GM12878 (cell line): ENCODE data around the gene DNAH2. TPM values are rescaled to one million over a fixed set of nuclear protein-coding genes. Genes with fewer than 3 reads are reported as not detected.

Source experiments
- BCLAF1 ChIP-seq: fragments of 450-650 bp; IDR thresholded peaks from 2 replicates; pipeline ENCODE4 v1.6.1; 2017; ENCODE audit warnings: antibody characterized with exemption, mild to moderate bottlenecking, moderate library complexity
- BRCA1 ChIP-seq: IDR thresholded peaks from 2 replicates; pipeline ENCODE4 v1.6.1; 2011; ENCODE audit warnings: low read depth, low read length, improper control_type of control experiment
- CEBPZ ChIP-seq: fragments of 150-350 bp; IDR thresholded peaks from 2 replicates; pipeline ENCODE4 v1.6.1; 2016; ENCODE audit warnings: low read depth, low read length
- GATAD2B ChIP-seq: fragments of 450-650 bp; conservative IDR thresholded peaks from 2 replicates; pipeline ENCODE4 v1.6.1; 2017; ENCODE audit warnings: low read depth, mild to moderate bottlenecking, moderate library complexity
- HDGF ChIP-seq: fragments of 450-650 bp; IDR thresholded peaks from 2 replicates; pipeline ENCODE4 v1.6.1; 2016; ENCODE audit warnings: antibody characterized with exemption
- IKZF1 ChIP-seq: fragments of 450-650 bp; conservative IDR thresholded peaks from 2 replicates; pipeline ENCODE4 v1.6.1; 2017; ENCODE audit warnings: antibody characterized with exemption, mild to moderate bottlenecking
- MYC ChIP-seq: IDR thresholded peaks from 2 replicates; pipeline ENCODE4 v1.6.1; 2011; ENCODE audit warnings: mild to moderate bottlenecking, low read length, moderate library complexity, inconsistent platforms; ENCODE audit not compliant: insufficient read depth, insufficient replicate concordance, insufficient read length, severe bottlenecking
- NR2F1 ChIP-seq: fragments of 450-650 bp; conservative IDR thresholded peaks from 2 replicates; pipeline ENCODE4 v1.6.1; 2017; ENCODE audit warnings: mild to moderate bottlenecking
- PML ChIP-seq: IDR thresholded peaks from 2 replicates; pipeline ENCODE4 v1.6.1; 2012; ENCODE audit warnings: low read length, inconsistent platforms
- RAD51 ChIP-seq: fragments of 450-650 bp; IDR thresholded peaks from 2 replicates; pipeline ENCODE4 v1.6.1; 2016; ENCODE audit warnings: moderate library complexity, mild to moderate bottlenecking, inconsistent platforms
- RCOR1 ChIP-seq: conservative IDR thresholded peaks from 2 replicates; pipeline ENCODE4 v1.6.1; 2012; ENCODE audit warnings: low read depth, low read length, improper control_type of control experiment
- RFX5 ChIP-seq: IDR thresholded peaks from 2 replicates; pipeline ENCODE4 v1.6.1; 2011; ENCODE audit warnings: low read depth, low read length, improper control_type of control experiment
- SP1 ChIP-seq: IDR thresholded peaks from one replicate; pipeline ENCODE4 v1.6.1; 2011; ENCODE audit warnings: low read depth, low read length
- STAT1 ChIP-seq: fragments of 450-650 bp; conservative IDR thresholded peaks from 2 replicates; pipeline ENCODE4 v1.6.1; 2014; ENCODE audit warnings: antibody characterized with exemption, mild to moderate bottlenecking
- TCF3 ChIP-seq: IDR thresholded peaks from 2 replicates; pipeline ENCODE4 v1.6.1; 2012; ENCODE audit warnings: low read depth, mild to moderate bottlenecking, low read length, borderline replicate concordance; ENCODE audit not compliant: insufficient read depth
- polyA plus RNA-seq, 11 experiments: library from polyadenylated mRNA; depleted of rRNA in 4 of 11; unstranded in 6 of 11; stranded (reverse) in 5 of 11; fragments of >200 nt; fragmentation: Nextera tagmentation in 4 of 11; fragmentation: Illumina TruSeq in 1 of 11; extraction: Ambion mirVana in 4 of 11; extraction: Trizol in 1 of 11; gene quantifications; 1 replicate in 1 of 11; 2 replicates in 10 of 11; pipeline versions ENCODE4 v1.2.1 to v1.2.3, GENCODE V29; 2011 to 2016; ENCODE audit warnings: inconsistent platforms in 2 of 11, missing spikeins in 2 of 11, low read depth in 1 of 11
- total RNA-seq, 4 experiments: library from RNA; depleted of rRNA in 3 of 4; stranded (reverse); fragments of >200 nt in 3 of 4; fragmentation: Illumina TruSeq in 1 of 4; extraction: Trizol in 1 of 4; gene quantifications; 2 replicates each; pipeline versions ENCODE4 v1.2.1 to v1.2.3, GENCODE V29; 2013 to 2021
- TF ChIP-seq, protein P1 (sequence below): fragments of 450-650 bp; IDR thresholded peaks from 2 replicates; pipeline ENCODE4 v1.6.1; 2016; ENCODE audit warnings: mild to moderate bottlenecking, moderate library complexity, borderline replicate concordance
- TF ChIP-seq, protein P2 (sequence below): fragments of 450-650 bp; IDR thresholded peaks from 2 replicates; pipeline ENCODE4 v1.6.1; 2017; ENCODE audit warnings: mild to moderate bottlenecking, low read depth, inconsistent platforms; ENCODE audit not compliant: poor library complexity, severe bottlenecking

The DNAH2 gene
- total and polyA plus RNA-seq, 10 of the 15 experiments (the other 5 are each of a cell fraction or from before 2014, with no cell fraction given): not detected

DNA sequence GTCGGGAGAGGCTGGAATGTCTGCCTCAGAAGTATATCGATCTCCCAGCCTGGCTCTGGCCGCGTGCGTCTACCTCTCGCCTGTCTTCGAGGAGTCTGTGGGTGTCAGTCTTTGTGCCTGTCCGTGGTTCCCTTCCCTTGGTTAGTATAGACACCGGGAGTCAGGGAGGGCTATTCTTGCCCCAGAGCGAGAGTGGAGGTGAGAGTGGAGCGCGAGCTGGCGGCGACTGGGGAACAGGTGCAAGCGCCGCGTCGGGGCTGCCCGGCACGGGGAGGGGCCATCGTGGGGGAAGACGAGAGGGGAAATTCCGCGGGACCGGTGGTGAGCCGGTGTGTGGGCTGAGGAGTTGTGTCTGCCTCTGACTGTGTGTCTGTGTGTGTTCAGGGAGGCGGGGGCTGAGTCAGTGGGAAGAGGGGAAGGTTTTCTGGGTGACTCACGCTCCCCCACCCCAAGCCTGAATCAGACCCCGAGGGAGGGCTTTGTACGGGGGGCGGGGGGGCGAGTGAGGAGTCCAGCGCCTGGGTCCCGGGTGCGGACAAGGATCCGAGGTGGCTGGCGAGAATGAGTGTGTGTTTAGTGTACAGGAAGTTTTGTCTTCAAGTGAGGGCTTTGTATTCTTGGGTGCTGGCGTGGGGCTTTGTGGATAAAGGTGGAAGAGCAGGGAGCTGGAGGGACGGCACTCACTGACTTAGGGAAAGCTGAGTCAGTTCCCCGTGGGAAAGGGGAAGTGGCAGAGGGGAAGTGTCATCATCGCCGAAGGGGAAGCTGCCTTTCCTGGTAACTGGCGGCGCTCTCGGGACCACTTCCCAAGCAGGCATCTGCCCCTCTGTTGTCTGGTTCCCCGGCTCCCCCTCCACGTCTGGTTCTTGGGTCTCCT is 125.1 kb downstream of the DNAH2 start (continued):
- no peak for TF ChIP-seq BCLAF1
- TF ChIP-seq CEBPZ: no peak
- TF ChIP-seq NR2F1: peak; percentile 45
- TF ChIP-seq GATAD2B: peak; percentile 20
- TF ChIP-seq, protein P1, sequence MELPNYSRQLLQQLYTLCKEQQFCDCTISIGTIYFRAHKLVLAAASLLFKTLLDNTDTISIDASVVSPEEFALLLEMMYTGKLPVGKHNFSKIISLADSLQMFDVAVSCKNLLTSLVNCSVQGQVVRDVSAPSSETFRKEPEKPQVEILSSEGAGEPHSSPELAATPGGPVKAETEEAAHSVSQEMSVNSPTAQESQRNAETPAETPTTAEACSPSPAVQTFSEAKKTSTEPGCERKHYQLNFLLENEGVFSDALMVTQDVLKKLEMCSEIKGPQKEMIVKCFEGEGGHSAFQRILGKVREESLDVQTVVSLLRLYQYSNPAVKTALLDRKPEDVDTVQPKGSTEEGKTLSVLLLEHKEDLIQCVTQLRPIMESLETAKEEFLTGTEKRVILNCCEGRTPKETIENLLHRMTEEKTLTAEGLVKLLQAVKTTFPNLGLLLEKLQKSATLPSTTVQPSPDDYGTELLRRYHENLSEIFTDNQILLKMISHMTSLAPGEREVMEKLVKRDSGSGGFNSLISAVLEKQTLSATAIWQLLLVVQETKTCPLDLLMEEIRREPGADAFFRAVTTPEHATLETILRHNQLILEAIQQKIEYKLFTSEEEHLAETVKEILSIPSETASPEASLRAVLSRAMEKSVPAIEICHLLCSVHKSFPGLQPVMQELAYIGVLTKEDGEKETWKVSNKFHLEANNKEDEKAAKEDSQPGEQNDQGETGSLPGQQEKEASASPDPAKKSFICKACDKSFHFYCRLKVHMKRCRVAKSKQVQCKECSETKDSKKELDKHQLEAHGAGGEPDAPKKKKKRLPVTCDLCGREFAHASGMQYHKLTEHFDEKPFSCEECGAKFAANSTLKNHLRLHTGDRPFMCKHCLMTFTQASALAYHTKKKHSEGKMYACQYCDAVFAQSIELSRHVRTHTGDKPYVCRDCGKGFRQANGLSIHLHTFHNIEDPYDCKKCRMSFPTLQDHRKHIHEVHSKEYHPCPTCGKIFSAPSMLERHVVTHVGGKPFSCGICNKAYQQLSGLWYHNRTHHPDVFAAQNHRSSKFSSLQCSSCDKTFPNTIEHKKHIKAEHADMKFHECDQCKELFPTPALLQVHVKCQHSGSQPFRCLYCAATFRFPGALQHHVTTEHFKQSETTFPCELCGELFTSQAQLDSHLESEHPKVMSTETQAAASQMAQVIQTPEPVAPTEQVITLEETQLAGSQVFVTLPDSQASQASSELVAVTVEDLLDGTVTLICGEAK: no peak
- TF ChIP-seq SP1: peak; percentile 69
- TF ChIP-seq RFX5: no peak
- no peak for TF ChIP-seq PML
- peak; percentile 72; the same call in 1 of the 2 replicates for TF ChIP-seq HDGF
- TF ChIP-seq BRCA1: 0 out of 2 replicates have a peak, but pooled peaks have one; percentile 14
- peak; percentile 96 for TF ChIP-seq TCF3
- peak; percentile 81 for TF ChIP-seq IKZF1
- TF ChIP-seq, protein P2, sequence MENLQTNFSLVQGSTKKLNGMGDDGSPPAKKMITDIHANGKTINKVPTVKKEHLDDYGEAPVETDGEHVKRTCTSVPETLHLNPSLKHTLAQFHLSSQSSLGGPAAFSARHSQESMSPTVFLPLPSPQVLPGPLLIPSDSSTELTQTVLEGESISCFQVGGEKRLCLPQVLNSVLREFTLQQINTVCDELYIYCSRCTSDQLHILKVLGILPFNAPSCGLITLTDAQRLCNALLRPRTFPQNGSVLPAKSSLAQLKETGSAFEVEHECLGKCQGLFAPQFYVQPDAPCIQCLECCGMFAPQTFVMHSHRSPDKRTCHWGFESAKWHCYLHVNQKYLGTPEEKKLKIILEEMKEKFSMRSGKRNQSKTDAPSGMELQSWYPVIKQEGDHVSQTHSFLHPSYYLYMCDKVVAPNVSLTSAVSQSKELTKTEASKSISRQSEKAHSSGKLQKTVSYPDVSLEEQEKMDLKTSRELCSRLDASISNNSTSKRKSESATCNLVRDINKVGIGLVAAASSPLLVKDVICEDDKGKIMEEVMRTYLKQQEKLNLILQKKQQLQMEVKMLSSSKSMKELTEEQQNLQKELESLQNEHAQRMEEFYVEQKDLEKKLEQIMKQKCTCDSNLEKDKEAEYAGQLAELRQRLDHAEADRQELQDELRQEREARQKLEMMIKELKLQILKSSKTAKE: peak; percentile 92
- no peak for TF ChIP-seq RCOR1
- TF ChIP-seq RAD51: no peak
- TF ChIP-seq STAT1: peak; percentile 72; the same call in 1 of the 2 replicates
- TF ChIP-seq MYC: no peak
